Measurements from ENCODE around the gene ABCB11.
"Not testable (repeated sequence)": the region's sequence is repeated elsewhere in the genome, so short reads cannot be mapped to it uniquely, and the experiment has no call there.

Gene ABCB11

GRCh38 chr2:169041594-169041993 lies 10.5 kb upstream of the ABCB11 start:
- no peak for DNase-seq

DNA sequence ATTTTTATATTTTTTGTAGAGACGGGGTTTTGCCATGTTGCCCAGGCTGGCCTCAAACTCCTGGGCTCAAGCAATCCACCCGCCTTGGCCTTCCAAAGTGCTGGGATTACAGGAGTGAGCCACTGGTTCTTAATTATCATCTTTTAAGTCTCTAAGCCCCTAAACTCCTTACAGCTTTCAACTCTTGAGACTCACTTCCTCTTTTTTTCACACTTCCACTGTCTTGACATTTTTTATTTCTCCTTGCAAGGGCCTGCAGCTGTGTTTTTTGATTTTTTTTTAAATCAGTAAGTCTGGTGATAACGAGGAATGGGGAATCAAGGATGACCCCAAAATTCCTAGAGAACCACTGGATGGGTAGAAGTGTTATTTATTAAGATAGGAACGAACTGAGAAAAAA lies 8.6 kb upstream of the ABCB11 start:
- peak; percentile 29 for DNase-seq

DNA sequence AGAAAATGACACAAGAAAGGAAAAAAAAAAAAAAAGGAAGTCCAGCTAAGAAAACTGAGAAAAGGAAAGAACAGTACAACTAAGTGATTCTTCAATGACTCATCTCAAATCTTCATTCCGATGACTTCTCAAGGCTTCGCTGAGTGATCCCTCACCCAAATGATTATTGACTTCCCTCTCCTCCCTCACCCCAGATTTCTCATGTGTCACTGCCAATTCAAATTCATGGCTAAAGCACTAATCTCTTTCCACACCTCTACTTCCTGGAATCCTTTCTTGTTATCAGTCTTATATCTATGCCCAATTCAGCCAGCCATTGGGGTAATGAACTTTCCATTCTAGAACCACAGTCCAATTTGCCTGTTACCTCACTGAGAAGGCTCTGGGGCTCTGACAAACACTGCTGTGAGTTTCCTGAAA lies 7.2 kb upstream of the ABCB11 start:
- DNase-seq = no peak

DNA sequence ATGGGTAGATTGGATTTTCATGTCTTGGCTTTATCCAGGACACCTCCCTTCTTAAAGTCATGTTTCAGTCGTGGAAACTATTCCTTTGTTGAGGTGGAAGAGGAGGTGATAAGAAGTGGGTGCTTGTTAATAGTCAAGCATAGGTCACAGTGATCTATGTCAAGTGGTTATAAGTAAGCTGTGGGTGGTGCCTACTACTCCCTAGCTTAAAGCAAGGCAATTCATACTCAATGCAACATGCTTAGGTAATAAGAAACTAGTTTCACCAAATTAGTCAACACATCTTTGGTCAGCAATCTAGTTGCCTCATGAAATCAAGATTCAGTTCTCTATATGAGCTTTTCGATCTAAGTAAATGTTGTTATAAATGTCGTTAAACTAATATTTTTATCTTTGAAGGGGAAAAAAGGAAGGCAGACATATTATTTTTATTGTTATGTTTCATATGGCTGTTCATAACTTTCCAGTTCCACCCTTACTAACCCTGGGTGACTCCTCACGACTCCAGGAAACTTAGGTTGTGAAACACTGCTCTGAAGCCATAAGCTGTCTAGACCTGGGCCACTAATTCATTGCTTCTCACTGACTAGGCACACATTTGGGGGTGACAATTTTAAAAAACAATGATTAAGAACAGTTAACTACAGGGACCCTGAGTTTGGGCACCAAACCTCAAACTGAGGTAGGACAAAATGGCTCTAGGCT lies 5.8 kb upstream of the ABCB11 start:
- DNase-seq = no peak

DNA sequence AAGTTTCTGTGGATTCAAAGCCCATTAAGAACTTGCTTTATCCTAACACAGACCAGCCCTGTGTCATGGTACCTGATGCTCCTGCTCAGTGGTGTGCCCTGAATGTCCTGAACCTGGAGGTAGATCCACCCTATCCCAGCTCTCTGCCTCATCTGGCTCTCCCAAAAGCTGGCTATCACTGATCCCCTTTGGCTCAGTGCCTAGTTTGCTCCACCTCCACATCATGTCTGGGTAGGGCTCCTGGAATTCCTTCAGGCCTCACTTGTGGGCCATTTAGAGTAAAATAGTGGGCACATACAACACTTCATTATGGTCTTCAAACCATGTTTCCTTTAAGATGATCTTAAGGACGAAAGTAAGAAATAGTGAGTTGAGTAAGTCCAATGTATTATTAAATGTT lies 4.8 kb upstream of the ABCB11 start:
- no peak for DNase-seq

DNA sequence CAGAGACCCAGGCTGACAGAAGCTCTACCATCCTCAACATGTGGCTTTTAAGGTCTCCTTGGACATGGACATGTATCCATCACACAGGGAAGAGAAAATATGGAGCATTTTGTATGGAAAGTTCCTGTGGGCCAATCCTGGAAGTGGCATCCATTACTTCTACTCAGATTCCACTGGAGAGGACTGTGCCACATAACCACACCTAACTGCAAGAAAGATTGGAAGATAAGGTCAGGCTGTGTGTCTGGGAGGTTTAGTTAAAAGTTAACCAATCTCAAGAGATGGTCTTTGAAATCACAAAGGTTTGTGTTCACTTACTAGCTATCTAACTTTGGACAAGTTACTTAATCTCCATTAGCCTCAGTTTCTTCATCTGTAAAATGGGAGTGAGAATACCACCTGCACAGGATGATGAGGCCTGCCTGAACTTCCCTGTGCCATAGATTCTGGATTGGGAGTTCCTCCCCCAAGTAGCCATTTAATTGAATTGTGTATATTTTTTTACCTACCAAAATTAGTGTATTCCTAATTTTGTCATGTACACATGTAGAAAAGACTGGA lies 3.9 kb upstream of the ABCB11 start:
- no peak for DNase-seq

DNA sequence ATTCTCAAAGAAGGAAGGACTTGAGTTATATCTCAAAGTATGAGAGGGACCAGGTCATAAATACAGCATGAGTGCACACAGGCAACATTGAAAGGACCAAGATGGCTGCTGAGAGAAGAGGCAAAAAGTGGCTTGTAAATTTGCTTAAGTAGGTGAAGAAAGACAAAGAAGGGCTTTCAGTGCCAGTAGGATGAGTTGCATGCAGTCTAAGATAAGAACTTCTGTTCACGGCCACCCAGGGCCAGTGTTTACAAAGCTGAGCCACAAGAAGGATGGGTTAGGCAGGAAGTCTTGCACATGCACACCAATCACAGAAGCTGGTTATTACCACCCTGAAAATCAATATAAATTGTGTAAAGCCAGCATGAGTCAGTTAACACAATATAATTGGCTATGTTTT lies 3.1 kb upstream of the ABCB11 start:
- no peak for DNase-seq

DNA sequence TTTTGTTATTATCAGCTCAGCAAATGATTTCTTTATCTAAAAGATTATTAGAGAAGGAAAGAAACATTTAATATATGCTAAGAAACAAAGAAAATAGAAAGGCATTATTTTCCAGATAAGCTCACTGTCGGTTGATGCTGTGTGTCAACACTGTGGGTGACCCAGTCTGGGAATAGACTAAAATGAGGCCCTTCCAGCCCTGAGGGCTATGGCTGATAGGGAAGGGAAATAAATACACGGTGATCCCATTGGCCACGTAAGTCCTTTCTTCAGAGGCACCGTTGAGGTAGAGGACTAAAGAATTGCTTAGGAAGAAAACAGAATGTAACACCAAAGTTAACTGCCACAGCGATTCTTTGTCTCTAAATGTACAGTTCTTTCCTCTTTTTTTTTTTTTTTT lies 1.8 kb downstream of the ABCB11 start:
- no peak for DNase-seq

GRCh38 chr2:169027234-169027633 lies 3.9 kb downstream of the ABCB11 start:
- no peak for DNase-seq

- DNase-seq = no peak
Measured at GRCh38 chr2:169026056-169026455, 5.1 kb downstream of the ABCB11 start.

GRCh38 chr2:169023161-169023560 lies 8.0 kb downstream of the ABCB11 start:
- no peak for DNase-seq

DNA sequence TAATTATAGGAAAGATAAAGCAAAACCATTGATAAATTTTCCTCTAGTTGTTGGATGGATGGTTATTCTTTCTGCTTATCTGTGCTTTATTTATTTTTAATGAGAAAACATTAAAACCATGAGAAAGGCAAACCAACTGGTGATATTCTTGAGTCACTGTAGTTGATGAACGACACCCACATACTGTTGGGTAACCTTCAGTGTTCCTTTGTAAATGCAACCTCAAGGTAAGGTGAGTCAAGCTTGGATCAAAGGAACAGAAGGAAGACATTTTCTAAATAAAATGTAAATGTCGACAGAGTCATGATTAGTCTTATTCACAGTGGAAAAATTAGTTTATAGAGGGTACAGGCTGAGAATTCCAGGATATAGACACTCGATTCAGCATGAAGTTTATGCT lies 12.7 kb downstream of the ABCB11 start:
- DNase-seq = no peak

DNA sequence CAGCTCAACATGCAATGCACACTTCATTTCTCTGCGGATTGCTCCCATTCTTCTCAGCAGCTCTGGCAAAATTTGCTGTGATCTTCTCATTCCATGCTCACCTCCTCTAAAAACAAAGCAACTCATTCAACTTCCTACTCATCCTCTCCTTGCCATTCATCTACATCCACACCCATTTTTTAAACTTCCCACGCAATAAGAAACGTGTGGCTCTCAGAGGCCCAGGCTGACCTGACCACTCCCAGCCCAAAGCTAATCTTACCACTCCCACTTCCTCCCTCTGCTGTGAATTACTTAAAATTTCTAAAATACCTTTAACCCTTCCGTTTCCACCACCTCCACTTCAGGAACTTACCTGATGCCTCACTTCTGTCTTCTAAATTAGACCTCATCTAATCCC lies 15.2 kb downstream of the ABCB11 start:
- no peak for DNase-seq

DNA sequence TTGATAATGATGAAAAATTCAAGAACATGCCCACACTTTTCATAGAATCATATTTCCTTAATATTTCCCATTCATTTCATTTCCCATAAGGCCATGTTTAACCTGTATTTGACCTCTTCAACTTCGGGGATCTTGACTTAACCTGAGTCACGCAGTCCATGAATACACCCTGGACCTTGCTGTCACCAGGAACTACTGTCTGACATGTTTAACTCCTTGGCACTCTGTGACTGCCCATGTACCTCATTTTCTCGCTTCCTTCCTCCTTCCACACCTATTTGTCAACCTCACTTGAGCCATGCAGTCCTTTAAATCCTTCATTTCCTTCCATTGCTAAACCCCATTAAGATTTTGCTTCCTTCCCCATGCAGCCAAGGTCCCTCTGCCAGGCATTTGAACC lies 16.3 kb downstream of the ABCB11 start:
- DNase-seq = no peak

GRCh38 chr2:169013628-169014026 lies 17.5 kb downstream of the ABCB11 start:
- DNase-seq = no peak

DNA sequence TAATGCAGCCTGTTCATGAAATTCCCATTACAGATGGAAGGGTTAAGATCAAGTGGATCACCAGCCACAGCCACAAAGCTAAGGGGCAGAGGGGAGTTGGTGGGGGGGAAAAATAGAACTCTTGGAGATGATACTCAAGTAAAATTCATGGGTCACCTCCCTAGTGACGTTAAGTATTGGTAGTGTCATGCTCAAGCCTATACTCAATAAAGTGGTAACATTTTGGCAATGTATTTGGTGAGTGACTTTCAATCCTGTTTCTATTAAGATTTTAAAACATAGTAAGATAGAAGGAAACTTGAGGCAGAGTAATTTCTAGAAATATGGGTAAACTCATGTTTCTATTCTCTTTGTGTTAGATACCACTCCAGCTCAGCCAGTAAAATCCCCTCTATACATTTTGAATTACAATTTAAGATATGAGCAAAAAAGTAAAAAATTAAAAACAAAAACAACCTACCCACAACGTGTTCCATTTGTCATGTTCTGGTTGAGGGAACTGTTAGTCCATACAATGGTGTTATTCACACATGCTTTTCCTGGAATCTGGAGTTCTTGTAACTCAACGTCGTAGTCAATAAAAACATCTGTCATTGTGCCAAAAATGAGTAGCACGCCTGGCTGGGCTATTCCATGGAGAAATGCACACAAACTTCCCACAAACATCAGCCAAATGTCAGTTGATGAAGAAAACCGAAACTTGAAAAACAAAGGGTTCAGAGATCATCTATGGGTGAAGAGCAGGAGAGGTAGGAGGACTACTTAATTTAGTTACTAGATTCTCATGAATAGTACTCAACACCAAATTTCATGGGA lies 18.1 kb downstream of the ABCB11 start:
- DNase-seq = no peak

- not testable (repeated sequence) for DNase-seq
Measured at GRCh38 chr2:169012191-169012792, 18.8 kb downstream of the ABCB11 start.

DNA sequence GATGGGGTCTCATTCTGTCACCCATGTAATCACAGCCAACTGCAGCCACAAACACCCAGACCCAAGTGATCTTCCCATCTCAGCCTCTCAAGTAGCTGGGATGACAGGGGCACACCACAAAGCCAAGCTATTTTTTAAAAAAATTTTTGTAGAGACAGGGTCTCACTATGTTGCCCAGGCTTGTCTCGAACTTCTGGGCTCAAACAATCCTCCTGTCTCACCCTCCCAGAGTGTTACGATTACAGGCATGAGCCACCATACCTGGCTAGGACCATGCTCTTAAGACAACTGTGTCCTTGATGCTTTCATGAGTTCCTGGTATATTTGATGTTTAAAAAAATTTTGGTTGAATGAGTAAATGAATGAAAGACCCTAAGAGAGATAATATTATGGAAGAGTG lies 19.4 kb downstream of the ABCB11 start:
- no peak for DNase-seq

- no peak for DNase-seq
Measured at GRCh38 chr2:169010633-169011460, 20.3 kb downstream of the ABCB11 start.

GRCh38 chr2:169009865-169010579 lies 21.1 kb downstream of the ABCB11 start:
- no peak for DNase-seq

DNA sequence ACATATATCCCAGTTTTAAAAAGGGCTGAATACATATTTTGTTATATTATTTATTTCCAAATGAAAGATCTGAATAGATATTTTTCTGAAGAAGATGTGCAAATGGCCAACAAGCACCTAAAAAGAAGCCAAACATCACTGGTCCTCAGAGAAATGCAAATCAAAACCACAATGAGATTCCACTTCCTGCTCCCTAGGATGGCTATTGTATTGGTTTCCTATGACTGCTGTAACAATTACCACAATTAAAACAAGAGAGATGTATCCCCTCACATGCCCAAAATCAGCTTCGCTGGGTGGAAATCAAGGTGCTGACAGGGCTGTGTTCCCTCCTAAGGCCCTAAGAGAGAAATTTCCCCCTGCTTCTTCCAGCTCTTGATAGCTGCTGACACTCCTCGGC lies 23.2 kb downstream of the ABCB11 start:
- no peak for DNase-seq

GRCh38 chr2:169007356-169007755 lies 23.8 kb downstream of the ABCB11 start:
- no peak for DNase-seq
